Measurements from ENCODE around the gene CTTNBP2.

Gene CTTNBP2

GRCh38 chr7:117793976-117794375, 79.3 kb downstream of the CTTNBP2 start:
- no peak for TF ChIP-seq CTCF (conservative IDR thresholded peaks at IDR 0.05; ENCODE audit: control insufficient read depth, insufficient read depth, low read depth, low read length)
- no peak overlapping the region for H3K4me3 ChIP-seq (ENCODE audit: control insufficient read depth, low read depth, low read length)
- no peak for DNase-seq (ENCODE audit: low read depth)

- no peak for TF ChIP-seq CTCF (conservative IDR thresholded peaks at IDR 0.05; ENCODE audit: control insufficient read depth, insufficient read depth, low read depth, low read length)
- H3K4me3 ChIP-seq (ENCODE audit: control insufficient read depth, low read depth, low read length): no peak overlapping the region
- no peak for DNase-seq (ENCODE audit: low read depth)
Measured at GRCh38 chr7:117793521-117793920, 79.7 kb downstream of the CTTNBP2 start.

GRCh38 chr7:117791877-117792780, 81.1 kb downstream of the CTTNBP2 start:
- no peak for TF ChIP-seq CTCF (conservative IDR thresholded peaks at IDR 0.05; ENCODE audit: control insufficient read depth, insufficient read depth, low read depth, low read length)
- H3K4me3 ChIP-seq (ENCODE audit: control insufficient read depth, low read depth, low read length): no peak overlapping the region
- DNase-seq (ENCODE audit: low read depth): no peak

GRCh38 chr7:117790731-117791130, 82.5 kb downstream of the CTTNBP2 start:
- no peak for DNase-seq (ENCODE audit: low read depth)
- TF ChIP-seq CTCF (conservative IDR thresholded peaks at IDR 0.05; ENCODE audit: control insufficient read depth, insufficient read depth, low read depth, low read length): no peak

GRCh38 chr7:117790251-117790650, 83.0 kb downstream of the CTTNBP2 start:
- no peak for DNase-seq (ENCODE audit: low read depth)
- no peak overlapping the region for H3K4me3 ChIP-seq (ENCODE audit: control insufficient read depth, low read depth, low read length)
- TF ChIP-seq CTCF (conservative IDR thresholded peaks at IDR 0.05; ENCODE audit: control insufficient read depth, insufficient read depth, low read depth, low read length): no peak

More at GRCh38 chr7:117790731-117791130, 82.5 kb downstream of the CTTNBP2 start:
- no peak overlapping the region for H3K4me3 ChIP-seq (ENCODE audit: control insufficient read depth, low read depth, low read length)

GRCh38 chr7:117785431-117785830, 87.8 kb downstream of the CTTNBP2 start:
- H3K4me3 ChIP-seq (ENCODE audit: control insufficient read depth, low read depth, low read length): no peak overlapping the region
- TF ChIP-seq CTCF (conservative IDR thresholded peaks at IDR 0.05; ENCODE audit: control insufficient read depth, insufficient read depth, low read depth, low read length): no peak
- DNase-seq (ENCODE audit: low read depth): no peak
